HCT116 (cell line): ENCODE data around the gene LHX2. TPM values are rescaled to one million over a fixed set of nuclear protein-coding genes. Genes with fewer than 3 reads are reported as not detected.

Source experiments
- ATAC-seq: fragments of 200-7000 bp; cut with Tn5 transposase; 2 replicates; pipeline ENCODE4 v1.9.1; 2020; ENCODE audit warnings: mild to moderate bottlenecking, moderate library complexity
- BruUV-seq: library from RNA; stranded (reverse); fragments of 400-500 nt; replicated peaks from 2 replicates; lab custom pipeline; 2021; lab: Mats Ljungman, UMichigan
- CTCF ChIA-PET: fragments of 300-600 bp; sonication (Branson Sonifier 250); formaldehyde crosslinking; loops from one replicate; lab custom pipeline; 2021; ENCODE audit warnings: antibody characterized with exemption; lab: Charles Lee
- POLR2A ChIA-PET: fragments of 300-600, 350-600 bp; sonication (Branson Sonifier 250); formaldehyde crosslinking; loops from one replicate; lab custom pipeline; 2021; ENCODE audit warnings: antibody characterized with exemption; lab: Charles Lee
- RAD21 ChIA-PET, 2 experiments: fragments of 300-600 bp; sonication (Branson Sonifier 250); formaldehyde crosslinking; loops; one replicate each; lab custom pipeline; 2023; ENCODE audit warnings: low total read pairs in 2 of 2; ENCODE audit not compliant: uncharacterized antibody in 2 of 2, unreplicated experiment in 2 of 2, low non-redundant PET in 1 of 2; lab: Charles Lee
- DNase-seq: peaks from one replicate; pipeline ENCODE4 v3.0.0-alpha.2; 2010; ENCODE audit warnings: low read depth, low spot score
- H2AFZ ChIP-seq: fragments of 200-600 bp; shearing (Covaris generic), sonication (generic); 2 replicates; pipeline ENCODE4 v1.6.1; 2017; ENCODE audit warnings: low read depth, mixed run types, mixed read lengths, antibody characterized with exemption, low read length; ENCODE audit not compliant: poor library complexity, severe bottlenecking
- H3K27ac ChIP-seq: 2 replicates; pipeline ENCODE4 v1.5.1; 2012; ENCODE audit warnings: low read depth, low read length
- H3K27me3 ChIP-seq: fragments of 200-600 bp; sonication (generic); 2 replicates; pipeline ENCODE4 v1.6.1; 2016; ENCODE audit warnings: mixed run types, low read length, mixed read lengths; ENCODE audit not compliant: insufficient read depth
- H3K36me3 ChIP-seq, 2 experiments: fragments of 200-500 bp in 1 of 2; fragments of 200-600 bp in 1 of 2; sonication (Bioruptor generic) in 1 of 2; sonication (generic) in 1 of 2; 2 replicates each; pipeline versions ENCODE4 v1.5.1 to v1.6.1; 2014 to 2016; ENCODE audit warnings: low read length in 2 of 2, inconsistent platforms in 1 of 2, mixed read lengths in 1 of 2, mixed run types in 1 of 2; ENCODE audit not compliant: insufficient read depth in 2 of 2, control insufficient read depth in 1 of 2
- H3K4me1 ChIP-seq, 2 experiments: fragments of 200-600 bp in 1 of 2; sonication (generic) in 1 of 2; 2 replicates each; pipeline versions ENCODE4 v1.5.1 to v1.6.1; 2012 to 2017; ENCODE audit warnings: low read length in 2 of 2, inconsistent platforms in 1 of 2, mild to moderate bottlenecking in 1 of 2, mixed read lengths in 1 of 2, mixed run types in 1 of 2, moderate library complexity in 1 of 2; ENCODE audit not compliant: insufficient read depth in 2 of 2, control insufficient read depth in 1 of 2
- H3K4me2 ChIP-seq: fragments of 200-600 bp; sonication (generic); 2 replicates; pipeline ENCODE4 v1.6.1; 2017; ENCODE audit warnings: mixed run types, low read length, mixed read lengths
- H3K4me3 ChIP-seq, 2 experiments: fragments of 200-600 bp in 1 of 2; sonication (generic) in 1 of 2; replicated peaks in 1 of 2; 2 replicates each; pipeline ENCODE4 v1.5.1; 2011 to 2016; ENCODE audit warnings: low read length in 2 of 2, control low read depth in 1 of 2, low read depth in 1 of 2, mild to moderate bottlenecking in 1 of 2, mixed read lengths in 1 of 2, mixed run types in 1 of 2
- H3K79me2 ChIP-seq: fragments of 200-600 bp; sonication (generic); 2 replicates; pipeline ENCODE4 v1.6.1; 2017; ENCODE audit warnings: mild to moderate bottlenecking, mixed run types, low read length, moderate library complexity, mixed read lengths; ENCODE audit not compliant: insufficient read depth
- H3K9ac ChIP-seq: fragments of 200-600 bp; sonication (generic); 2 replicates; pipeline ENCODE4 v1.6.1; 2016; ENCODE audit warnings: low read length, mixed read lengths
- H3K9me2 ChIP-seq: fragments of 200-600 bp; sonication (generic), shearing (Covaris generic); 2 replicates; pipeline ENCODE4 v1.6.1; 2017; ENCODE audit warnings: mixed run types, mild to moderate bottlenecking, moderate library complexity; ENCODE audit not compliant: insufficient read depth
- H3K9me3 ChIP-seq, 2 experiments: fragments of 200-500 bp in 1 of 2; fragments of 200-600 bp in 1 of 2; sonication (Bioruptor generic) in 1 of 2; sonication (generic) in 1 of 2; 2 replicates each; pipeline ENCODE4 v1.6.1; 2014 to 2017; ENCODE audit warnings: low read length in 2 of 2, mixed read lengths in 2 of 2, inconsistent platforms in 1 of 2, low read depth in 1 of 2, mild to moderate bottlenecking in 1 of 2, mixed run types in 1 of 2, moderate library complexity in 1 of 2; ENCODE audit not compliant: control insufficient read depth in 1 of 2, insufficient read depth in 1 of 2
- H4K20me1 ChIP-seq: fragments of 200-600 bp; sonication (generic), shearing (Covaris generic); 2 replicates; pipeline ENCODE4 v1.6.1; 2017; ENCODE audit warnings: mixed run types, mild to moderate bottlenecking, moderate library complexity; ENCODE audit not compliant: insufficient read depth
- CBX3 ChIP-seq: IDR thresholded peaks from 2 replicates; pipeline ENCODE4 v1.6.1; 2012; ENCODE audit warnings: low read depth
- EGR1 ChIP-seq: IDR thresholded peaks from 2 replicates; pipeline ENCODE4 v1.6.1; 2012; ENCODE audit warnings: low read depth
- EZH2 ChIP-seq: fragments of 200-600 bp; sonication (generic); IDR thresholded peaks from 2 replicates; pipeline ENCODE4 v1.6.1; 2017; ENCODE audit warnings: antibody characterized with exemption, mixed run types
- EZH2phosphoT487 ChIP-seq: fragments of 200-600 bp; IDR thresholded peaks from 2 replicates; pipeline ENCODE4 v1.6.1; 2018; ENCODE audit warnings: antibody characterized with exemption, borderline replicate concordance
- FOSL1 ChIP-seq: IDR thresholded peaks from 2 replicates; pipeline ENCODE4 v1.6.1; 2012; ENCODE audit warnings: low read depth
- JUND ChIP-seq: IDR thresholded peaks from 2 replicates; pipeline ENCODE4 v1.6.1; 2012
- POLR2A ChIP-seq: IDR thresholded peaks from 2 replicates; pipeline ENCODE4 v1.7.0; 2011; ENCODE audit warnings: borderline replicate concordance; ENCODE audit not compliant: insufficient read depth, insufficient read length; ENCODE audit errors: extremely low read depth
- POLR2AphosphoS5 ChIP-seq: IDR thresholded peaks from 2 replicates; pipeline ENCODE4 v1.6.1; 2011; ENCODE audit warnings: mild to moderate bottlenecking, low read depth, low read length, moderate library complexity
- RAD21 ChIP-seq: IDR thresholded peaks from 2 replicates; pipeline ENCODE4 v1.6.1; 2012; ENCODE audit warnings: low read depth, mild to moderate bottlenecking
- SIN3A ChIP-seq: IDR thresholded peaks from 2 replicates; pipeline ENCODE4 v1.6.1; 2012; ENCODE audit warnings: low read depth
- TCF7L2 ChIP-seq: IDR thresholded peaks from 2 replicates; pipeline ENCODE4 v1.7.0; 2011; ENCODE audit warnings: borderline replicate concordance, inconsistent platforms; ENCODE audit not compliant: insufficient read depth, insufficient read length; ENCODE audit errors: extremely low read depth
- ZFX ChIP-seq: fragments of 450-650 bp; IDR thresholded peaks from 2 replicates; pipeline ENCODE4 v1.6.1; 2017
- ZNF274 ChIP-seq: fragments of 200-500 bp; sonication (Bioruptor generic); IDR thresholded peaks from 2 replicates; pipeline ENCODE4 v1.6.1; 2014; ENCODE audit warnings: mild to moderate bottlenecking, low read depth, low read length, inconsistent platforms
- intact Hi-C: fragments of 100-400 bp; cut with micrococcal nuclease; formaldehyde crosslinking; loops from 2 replicates; pipeline ENCODE4 v1.10.0; 2022
- total RNA-seq: library from RNA; stranded (reverse); gene quantifications from one replicate; pipeline ENCODE4 v1.2.1, GENCODE V29; 2021; ENCODE audit not compliant: unreplicated experiment
- TF ChIP-seq, protein P1 (sequence below): IDR thresholded peaks from 2 replicates; pipeline ENCODE4 v1.6.1; 2012; ENCODE audit warnings: low read depth
- TF ChIP-seq, protein P2 (sequence below): IDR thresholded peaks from 2 replicates; pipeline ENCODE4 v1.6.1; 2012
- TF ChIP-seq, protein P3 (sequence below): IDR thresholded peaks from 2 replicates; pipeline ENCODE4 v1.6.1; 2011; ENCODE audit warnings: mild to moderate bottlenecking, low read length, moderate library complexity; ENCODE audit not compliant: insufficient replicate concordance; ENCODE audit errors: extremely low read depth
- TF ChIP-seq, protein P4 (sequence below): IDR thresholded peaks from 2 replicates; pipeline ENCODE4 v1.6.1; 2012

The LHX2 gene
- total RNA-seq, 1 experiment from 2014 or later, result 10.2 TPM

DNA sequence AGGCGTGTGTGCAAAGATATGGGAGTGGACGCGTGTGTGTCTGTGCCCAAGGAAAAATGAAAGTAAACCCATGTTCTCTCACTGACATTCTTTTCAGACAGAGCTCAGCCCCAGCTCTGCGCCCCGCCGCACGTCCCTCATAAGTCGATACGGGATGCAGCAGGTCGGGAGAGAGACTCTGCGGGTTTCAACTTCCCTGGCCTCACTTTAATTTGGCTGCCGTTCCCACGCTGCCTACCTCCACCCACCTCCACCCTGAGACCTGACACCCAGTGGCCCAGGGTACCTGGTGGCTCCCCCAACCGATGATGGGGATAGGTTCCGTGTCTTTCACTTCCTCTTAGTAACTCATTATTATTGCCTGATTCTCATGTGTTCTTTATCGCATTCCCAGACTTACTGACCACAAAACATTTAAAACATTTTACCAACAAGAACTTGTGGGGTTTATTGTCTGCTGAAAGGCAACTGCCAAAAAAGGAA lies 19.4 kb downstream of the LHX2 start:
- no TSS peak for BruUV-seq
- 0 out of 4 replicates have a peak, but pooled peaks cover 0 to 2% of the 10 kb centered on the region in 2 experiments for H3K36me3 ChIP-seq
- TF ChIP-seq, protein P1, sequence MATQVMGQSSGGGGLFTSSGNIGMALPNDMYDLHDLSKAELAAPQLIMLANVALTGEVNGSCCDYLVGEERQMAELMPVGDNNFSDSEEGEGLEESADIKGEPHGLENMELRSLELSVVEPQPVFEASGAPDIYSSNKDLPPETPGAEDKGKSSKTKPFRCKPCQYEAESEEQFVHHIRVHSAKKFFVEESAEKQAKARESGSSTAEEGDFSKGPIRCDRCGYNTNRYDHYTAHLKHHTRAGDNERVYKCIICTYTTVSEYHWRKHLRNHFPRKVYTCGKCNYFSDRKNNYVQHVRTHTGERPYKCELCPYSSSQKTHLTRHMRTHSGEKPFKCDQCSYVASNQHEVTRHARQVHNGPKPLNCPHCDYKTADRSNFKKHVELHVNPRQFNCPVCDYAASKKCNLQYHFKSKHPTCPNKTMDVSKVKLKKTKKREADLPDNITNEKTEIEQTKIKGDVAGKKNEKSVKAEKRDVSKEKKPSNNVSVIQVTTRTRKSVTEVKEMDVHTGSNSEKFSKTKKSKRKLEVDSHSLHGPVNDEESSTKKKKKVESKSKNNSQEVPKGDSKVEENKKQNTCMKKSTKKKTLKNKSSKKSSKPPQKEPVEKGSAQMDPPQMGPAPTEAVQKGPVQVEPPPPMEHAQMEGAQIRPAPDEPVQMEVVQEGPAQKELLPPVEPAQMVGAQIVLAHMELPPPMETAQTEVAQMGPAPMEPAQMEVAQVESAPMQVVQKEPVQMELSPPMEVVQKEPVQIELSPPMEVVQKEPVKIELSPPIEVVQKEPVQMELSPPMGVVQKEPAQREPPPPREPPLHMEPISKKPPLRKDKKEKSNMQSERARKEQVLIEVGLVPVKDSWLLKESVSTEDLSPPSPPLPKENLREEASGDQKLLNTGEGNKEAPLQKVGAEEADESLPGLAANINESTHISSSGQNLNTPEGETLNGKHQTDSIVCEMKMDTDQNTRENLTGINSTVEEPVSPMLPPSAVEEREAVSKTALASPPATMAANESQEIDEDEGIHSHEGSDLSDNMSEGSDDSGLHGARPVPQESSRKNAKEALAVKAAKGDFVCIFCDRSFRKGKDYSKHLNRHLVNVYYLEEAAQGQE, result no peak
- TF ChIP-seq ZNF274, result no peak
- TF ChIP-seq, protein P2, sequence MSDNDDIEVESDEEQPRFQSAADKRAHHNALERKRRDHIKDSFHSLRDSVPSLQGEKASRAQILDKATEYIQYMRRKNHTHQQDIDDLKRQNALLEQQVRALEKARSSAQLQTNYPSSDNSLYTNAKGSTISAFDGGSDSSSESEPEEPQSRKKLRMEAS, result no peak
- TF ChIP-seq, protein P3, sequence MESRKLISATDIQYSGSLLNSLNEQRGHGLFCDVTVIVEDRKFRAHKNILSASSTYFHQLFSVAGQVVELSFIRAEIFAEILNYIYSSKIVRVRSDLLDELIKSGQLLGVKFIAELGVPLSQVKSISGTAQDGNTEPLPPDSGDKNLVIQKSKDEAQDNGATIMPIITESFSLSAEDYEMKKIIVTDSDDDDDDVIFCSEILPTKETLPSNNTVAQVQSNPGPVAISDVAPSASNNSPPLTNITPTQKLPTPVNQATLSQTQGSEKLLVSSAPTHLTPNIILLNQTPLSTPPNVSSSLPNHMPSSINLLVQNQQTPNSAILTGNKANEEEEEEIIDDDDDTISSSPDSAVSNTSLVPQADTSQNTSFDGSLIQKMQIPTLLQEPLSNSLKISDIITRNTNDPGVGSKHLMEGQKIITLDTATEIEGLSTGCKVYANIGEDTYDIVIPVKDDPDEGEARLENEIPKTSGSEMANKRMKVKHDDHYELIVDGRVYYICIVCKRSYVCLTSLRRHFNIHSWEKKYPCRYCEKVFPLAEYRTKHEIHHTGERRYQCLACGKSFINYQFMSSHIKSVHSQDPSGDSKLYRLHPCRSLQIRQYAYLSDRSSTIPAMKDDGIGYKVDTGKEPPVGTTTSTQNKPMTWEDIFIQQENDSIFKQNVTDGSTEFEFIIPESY, result no peak
- no peak for TF ChIP-seq POLR2A
- TF ChIP-seq, protein P4, sequence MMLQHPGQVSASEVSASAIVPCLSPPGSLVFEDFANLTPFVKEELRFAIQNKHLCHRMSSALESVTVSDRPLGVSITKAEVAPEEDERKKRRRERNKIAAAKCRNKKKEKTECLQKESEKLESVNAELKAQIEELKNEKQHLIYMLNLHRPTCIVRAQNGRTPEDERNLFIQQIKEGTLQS, result no peak
- no peak for TF ChIP-seq RAD21
- no peak for TF ChIP-seq TCF7L2
- TF ChIP-seq ZFX, result no peak
- TF ChIP-seq FOSL1, result no peak
- TF ChIP-seq EZH2phosphoT487, result no peak
- TF ChIP-seq POLR2AphosphoS5, result no peak
- TF ChIP-seq CBX3, result no peak
- TF ChIP-seq JUND, result no peak
- TF ChIP-seq SIN3A, result no peak
- no peak for TF ChIP-seq EGR1
- TF ChIP-seq EZH2, result no peak
- intact Hi-C loops, result no loop called here
- H3K4me1 ChIP-seq, result no peaks in the 10 kb centered on the region
- no peaks in the 10 kb centered on the region for H3K79me2 ChIP-seq
- no peak overlapping the region for H2AFZ ChIP-seq
- POLR2A ChIA-PET, result no interaction called here
- no peaks in the 10 kb centered on the region for H3K27me3 ChIP-seq
- no peak overlapping the region for H3K27ac ChIP-seq
- no peaks in the 10 kb centered on the region for H3K9me3 ChIP-seq
- H3K9me2 ChIP-seq, result no peaks in the 10 kb centered on the region
- H3K4me2 ChIP-seq, result no peak overlapping the region
- CTCF ChIA-PET, result no interaction called here
- no peak overlapping the region for H3K4me3 ChIP-seq
- ATAC-seq (no peak), DNase-seq (no peak)
- H3K9ac ChIP-seq, result no peak overlapping the region
- RAD21 ChIA-PET, result no interaction called here
- no peaks in the 10 kb centered on the region for H4K20me1 ChIP-seq
